ENCODE results near the gene DNAI7. TPM values are rescaled to one million over a fixed set of nuclear protein-coding genes. Genes with fewer than 3 reads are reported as not detected.

The DNAI7 gene
- total RNA-seq, 1 experiment from 2014 or later = not detected

- Histone ChIP-seq H3K79me2 (ENCODE audit: low read length) (no peaks in the 10 kb centered on the region), H3K9me2 (replicated peaks; ENCODE audit: low read length) (no peaks in the 10 kb centered on the region), H3K27ac (ENCODE audit: low read length) (no peak overlapping the region), H2AFZ (ENCODE audit: low read length) (no peak overlapping the region), H3K9ac (ENCODE audit: low read length) (no peak overlapping the region), H3F3A (ENCODE audit: low read length, unreplicated experiment) (no peaks in the 10 kb centered on the region), H3K27me3 (ENCODE audit: low read length) (no peaks in the 10 kb centered on the region; the same call in 1 of the 2 replicates), H3K9me3 (ENCODE audit: low read length) (no peaks in the 10 kb centered on the region), H3K36me3 (ENCODE audit: low read depth, low read length) (no peaks in the 10 kb centered on the region), H3K4me3 (ENCODE audit: low read length) (no peak overlapping the region), H4K20me1 (ENCODE audit: low read length) (no peaks in the 10 kb centered on the region), H3K4me2 (ENCODE audit: low read length) (no peak overlapping the region), H3K4me1 (ENCODE audit: insufficient read depth, low read length) (no peaks in the 10 kb centered on the region)
- no peak for TF ChIP-seq CTCF (conservative IDR thresholded peaks at IDR 0.05; ENCODE audit: low read depth, low read length)
- TF ChIP-seq EZH2 (IDR thresholded peaks at IDR 0.05; ENCODE audit: low read length, unreplicated experiment) = no peak
- TF ChIP-seq EZH2phosphoT487 (IDR thresholded peaks at IDR 0.05; ENCODE audit: borderline replicate concordance, low read length) = no peak
- ChIA-PET CTCF (no interaction called here), POLR2A (ENCODE audit: unreplicated experiment) (no interaction called here)
- DNase-seq (no peak), ATAC-seq (no peak)
- intact Hi-C loops (cut with micrococcal nuclease) = no loop called here
- no TSS peak for BruUV-seq (replicated peaks)
Observed at GRCh38 chr12:25115677-25116076, 79.3 kb downstream of the DNAI7 start.

- POLR2A ChIA-PET (ENCODE audit: unreplicated experiment) = no interaction called here
- TF ChIP-seq EZH2 (IDR thresholded peaks at IDR 0.05; ENCODE audit: low read length, unreplicated experiment) = no peak
- TF ChIP-seq EZH2phosphoT487 (IDR thresholded peaks at IDR 0.05; ENCODE audit: borderline replicate concordance, low read length) = no peak
- no peak for TF ChIP-seq CTCF (conservative IDR thresholded peaks at IDR 0.05; ENCODE audit: low read depth, low read length)
- BruUV-seq (replicated peaks) = no TSS peak
Observed at GRCh38 chr12:25113651-25114050, 81.3 kb downstream of the DNAI7 start.

DNA sequence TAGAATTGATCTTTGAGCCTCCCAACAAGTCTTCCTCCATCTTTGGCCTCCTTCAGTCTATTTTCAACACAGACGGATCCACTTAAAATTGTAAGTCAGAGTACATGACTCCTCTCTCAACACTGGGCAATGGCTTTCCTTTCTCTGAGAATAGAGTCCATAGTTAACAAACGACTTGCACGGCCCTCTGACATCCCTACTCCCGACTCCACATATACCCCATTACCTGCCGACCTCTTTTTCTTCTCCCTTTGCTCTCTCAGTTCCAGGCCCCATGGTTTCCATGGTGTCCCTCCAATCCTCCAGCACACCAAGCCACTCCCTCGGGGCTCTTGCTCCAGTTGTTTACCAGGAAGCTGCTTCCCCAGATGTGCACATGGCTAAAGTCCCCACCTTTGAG, 84.7 kb downstream of the DNAI7 start:
- Histone ChIP-seq H3K27me3 (ENCODE audit: low read length) (peaks cover 8% of the 10 kb centered on the region; the same call in 1 of the 2 replicates), H3K9me3 (ENCODE audit: low read length) (no peaks in the 10 kb centered on the region), H3K4me1 (ENCODE audit: insufficient read depth, low read length) (no peaks in the 10 kb centered on the region), H3K27ac (ENCODE audit: low read length) (no peak overlapping the region), H4K20me1 (ENCODE audit: low read length) (no peaks in the 10 kb centered on the region), H3F3A (ENCODE audit: low read length, unreplicated experiment) (no peaks in the 10 kb centered on the region), H3K4me3 (ENCODE audit: low read length) (no peak overlapping the region), H3K79me2 (ENCODE audit: low read length) (no peaks in the 10 kb centered on the region), H3K9me2 (replicated peaks; ENCODE audit: low read length) (no peaks in the 10 kb centered on the region), H3K9ac (ENCODE audit: low read length) (no peak overlapping the region), H3K4me2 (ENCODE audit: low read length) (no peak overlapping the region), H3K36me3 (ENCODE audit: low read depth, low read length) (no peaks in the 10 kb centered on the region), H2AFZ (ENCODE audit: low read length) (no peak overlapping the region)
- CTCF ChIA-PET = no interaction called here
- TF ChIP-seq CTCF (conservative IDR thresholded peaks at IDR 0.05; ENCODE audit: low read depth, low read length) (no peak), EZH2phosphoT487 (IDR thresholded peaks at IDR 0.05; ENCODE audit: borderline replicate concordance, low read length) (no peak), EZH2 (IDR thresholded peaks at IDR 0.05; ENCODE audit: low read length, unreplicated experiment) (no peak)
- intact Hi-C loops (cut with micrococcal nuclease) = no loop called here
- ATAC-seq (no peak), DNase-seq (no peak)
- no TSS peak for BruUV-seq (replicated peaks)
- POLR2A ChIA-PET (ENCODE audit: unreplicated experiment) = no interaction called here

More at GRCh38 chr12:25113651-25114050, 81.3 kb downstream of the DNAI7 start:
- no peaks in the 10 kb centered on the region for H3K4me1 ChIP-seq (ENCODE audit: insufficient read depth, low read length)
- no peaks in the 10 kb centered on the region for H3K79me2 ChIP-seq (ENCODE audit: low read length)
- no peak for ATAC-seq
- intact Hi-C loops (cut with micrococcal nuclease) = no loop called here
- H3K36me3 ChIP-seq (ENCODE audit: low read depth, low read length) = no peaks in the 10 kb centered on the region
- no peak for DNase-seq
- no peaks in the 10 kb centered on the region for H3K9me3 ChIP-seq (ENCODE audit: low read length)
- no peak overlapping the region for H3K4me2 ChIP-seq (ENCODE audit: low read length)
- no peak overlapping the region for H3K27ac ChIP-seq (ENCODE audit: low read length)
- no peak overlapping the region for H3K9ac ChIP-seq (ENCODE audit: low read length)
- H3K4me3 ChIP-seq (ENCODE audit: low read length) = no peak overlapping the region
- no peaks in the 10 kb centered on the region for H3K9me2 ChIP-seq (replicated peaks; ENCODE audit: low read length)
- H3K27me3 ChIP-seq (ENCODE audit: low read length) = no peaks in the 10 kb centered on the region; the same call in 1 of the 2 replicates
- no peaks in the 10 kb centered on the region for H4K20me1 ChIP-seq (ENCODE audit: low read length)
- H2AFZ ChIP-seq (ENCODE audit: low read length) = no peak overlapping the region
- H3F3A ChIP-seq (ENCODE audit: low read length, unreplicated experiment) = no peaks in the 10 kb centered on the region
- CTCF ChIA-PET = no interaction called here

All from PC-3 (cell line).